ENCODE measurements around the gene MEP1A.
"Not testable (repeated sequence)": the region's sequence is repeated elsewhere in the genome, so short reads cannot be mapped to it uniquely, and the experiment has no call there.

MEP1A gene

DNA sequence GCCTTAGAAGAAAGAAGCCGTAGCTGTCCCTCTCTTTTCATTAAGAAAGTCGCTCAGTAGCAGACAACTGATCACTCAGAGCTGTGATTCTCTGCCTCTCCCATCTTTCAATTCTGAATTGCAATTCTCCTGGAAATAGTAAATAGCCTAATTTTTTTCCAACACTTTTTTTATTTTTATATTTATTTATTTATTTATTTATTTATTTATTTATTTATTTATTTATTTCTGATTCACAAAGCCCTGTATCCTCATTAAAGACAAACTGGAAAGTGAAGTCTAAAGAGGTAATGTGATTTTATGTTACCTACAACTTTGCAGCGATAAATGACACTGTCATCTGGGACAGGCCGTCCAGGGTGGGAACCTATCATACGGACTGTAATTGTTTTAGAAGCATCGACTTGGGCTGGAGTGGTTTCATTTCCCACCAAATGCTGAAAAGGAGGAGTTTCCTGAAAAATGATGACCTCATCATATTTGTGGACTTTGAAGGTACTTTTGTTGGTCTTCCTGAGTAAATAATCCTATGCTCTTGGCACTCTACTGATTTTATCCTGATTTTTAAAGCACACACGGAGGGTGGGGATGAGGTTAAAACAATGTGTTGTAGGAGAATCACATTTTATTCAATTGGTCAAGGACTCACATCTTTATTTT, 41.2 kb downstream of the MEP1A start:
- DNase-seq (ENCODE audit: low spot score): not testable (repeated sequence)

DNA sequence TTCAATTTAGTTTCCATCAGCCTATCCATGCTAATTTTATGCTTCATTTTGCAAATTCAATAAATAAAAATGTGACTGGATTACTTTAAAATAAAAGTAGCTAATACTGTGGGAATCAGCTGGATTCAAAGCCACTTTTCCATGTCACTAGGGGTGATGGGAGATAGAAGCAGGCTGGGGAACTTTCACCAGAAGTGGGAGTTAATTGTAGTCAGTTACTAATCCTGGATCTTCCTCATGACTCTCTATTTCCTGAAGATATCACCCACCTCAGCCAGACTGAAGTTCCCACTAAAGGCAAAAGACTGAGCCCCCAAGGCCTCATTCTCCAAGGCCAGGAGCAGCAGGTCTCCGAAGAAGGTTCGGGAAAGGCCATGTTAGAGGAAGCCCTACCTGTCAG, 41.8 kb downstream of the MEP1A start:
- not testable (repeated sequence) for DNase-seq (ENCODE audit: low spot score)

- no peak for DNase-seq (ENCODE audit: low spot score)
Measured at GRCh38 chr6:46838033-46838432, 44.8 kb downstream of the MEP1A start.

- not testable (repeated sequence) for DNase-seq (ENCODE audit: low spot score)
Measured at GRCh38 chr6:46842252-46842846, 49.2 kb downstream of the MEP1A start.

DNA sequence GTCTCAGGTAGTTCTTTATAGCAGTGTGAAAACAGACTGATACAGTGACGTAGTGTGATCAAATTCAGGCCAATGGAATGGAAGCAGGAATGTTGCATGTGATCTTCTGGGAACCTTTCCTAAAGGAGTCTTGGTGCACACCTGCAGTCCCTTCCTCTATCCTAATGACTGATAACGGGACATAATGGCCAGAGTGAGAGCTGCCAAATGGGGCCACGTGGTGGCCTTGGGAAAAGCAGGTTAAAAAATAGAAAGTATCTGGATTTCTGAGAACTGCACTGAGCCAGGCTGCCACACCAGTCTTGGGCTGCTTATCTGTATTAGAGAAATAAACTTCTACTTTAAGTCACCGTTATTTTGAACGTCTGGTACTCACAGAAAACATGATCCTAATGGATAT, 51.9 kb downstream of the MEP1A start:
- no peak for DNase-seq (ENCODE audit: low spot score)

- peak; percentile 90 for DNase-seq (ENCODE audit: low spot score)
Measured at GRCh38 chr6:46848684-46849360, 55.6 kb downstream of the MEP1A start.

DNA sequence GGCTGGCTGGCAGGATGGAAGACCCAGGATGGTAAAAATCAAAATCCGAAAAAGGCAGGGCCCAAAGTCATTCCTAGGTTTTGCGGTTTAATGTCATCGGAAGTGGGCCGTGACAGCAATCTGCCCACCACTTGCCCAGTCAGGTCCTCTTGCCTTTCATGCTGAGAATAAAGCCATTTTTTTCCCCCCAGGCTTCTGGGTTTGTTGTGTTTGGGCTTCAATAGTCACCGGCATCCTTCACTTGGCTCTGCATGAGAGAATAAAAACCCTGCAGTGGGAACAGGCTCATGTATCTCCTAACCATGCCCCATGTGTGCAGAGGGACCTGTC, 56.1 kb downstream of the MEP1A start:
- DNase-seq (ENCODE audit: low spot score): no peak

GRCh38 chr6:46850792-46851191, 57.6 kb downstream of the MEP1A start:
- DNase-seq (ENCODE audit: low spot score): no peak

GRCh38 chr6:46851576-46851975, 58.4 kb downstream of the MEP1A start:
- not testable (repeated sequence) for DNase-seq (ENCODE audit: low spot score)

- peak; percentile 21 for DNase-seq (ENCODE audit: low spot score)
Measured at GRCh38 chr6:46855966-46856365, 62.8 kb downstream of the MEP1A start.

DNA sequence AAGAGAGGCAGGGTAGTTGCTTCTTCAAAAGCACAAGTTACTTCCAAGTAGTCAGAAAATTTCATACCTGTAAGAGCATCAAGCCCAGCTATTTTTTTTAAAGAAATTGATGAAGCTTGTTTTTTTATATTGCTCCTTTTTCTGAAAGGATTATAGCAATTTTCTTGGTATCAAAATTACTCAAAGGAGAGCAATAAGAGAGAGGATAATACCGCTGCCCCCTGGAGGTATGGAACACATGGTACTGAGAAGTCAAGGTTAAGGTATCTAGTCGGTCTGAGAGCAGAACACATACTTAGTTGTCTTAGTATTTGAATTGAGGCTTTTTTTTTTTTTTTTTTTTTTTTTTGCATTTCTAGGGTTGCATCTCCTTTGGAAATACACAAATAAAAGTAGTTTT, 69.2 kb downstream of the MEP1A start:
- no peak for DNase-seq (ENCODE audit: low spot score)

GRCh38 chr6:46863791-46864190, 70.6 kb downstream of the MEP1A start:
- no peak for DNase-seq (ENCODE audit: low spot score)

DNA sequence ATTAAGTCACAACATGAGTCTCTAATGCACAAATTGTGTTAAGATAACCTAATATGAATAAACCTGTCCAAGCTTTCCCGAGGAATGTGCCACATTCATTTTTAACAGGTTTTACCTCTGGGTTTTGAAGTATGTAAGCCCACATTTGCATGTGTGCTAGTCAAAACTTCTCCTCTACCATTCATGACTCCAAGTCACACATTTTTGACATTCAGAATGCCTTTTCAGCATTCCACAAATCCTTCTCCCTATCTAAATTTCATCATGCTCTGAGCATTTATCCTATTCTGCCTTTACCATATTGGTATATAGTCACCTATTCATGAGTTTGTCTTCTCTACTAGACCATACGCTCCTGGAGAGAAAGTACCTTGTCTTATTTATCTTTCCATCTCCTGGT, 72.0 kb downstream of the MEP1A start:
- no peak for DNase-seq (ENCODE audit: low spot score)

DNA sequence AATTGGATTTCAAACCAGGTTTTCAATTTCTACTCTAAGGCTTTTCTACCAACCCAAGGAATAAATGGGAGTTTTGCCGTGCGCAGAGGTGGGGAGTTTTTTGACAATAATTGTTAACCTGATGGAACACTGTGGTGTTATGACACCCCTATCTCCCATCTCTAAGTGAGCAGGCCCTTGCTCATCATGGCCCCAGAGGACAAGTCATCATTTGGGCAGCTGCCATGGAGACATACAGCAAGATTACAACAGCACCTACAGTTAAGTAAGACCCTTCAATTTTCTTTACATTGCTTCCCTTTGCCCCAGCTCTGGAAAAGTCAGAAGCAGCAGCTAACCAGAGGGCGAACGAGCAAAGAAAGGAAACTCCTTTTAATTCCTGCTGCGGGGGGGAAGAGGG, 74.2 kb downstream of the MEP1A start:
- no peak for DNase-seq (ENCODE audit: low spot score)

- peak; percentile 22 for DNase-seq (ENCODE audit: low spot score)
Measured at GRCh38 chr6:46876126-46876525, 82.9 kb downstream of the MEP1A start.

GRCh38 chr6:46879003-46879402, 85.8 kb downstream of the MEP1A start:
- DNase-seq (ENCODE audit: low spot score): no peak

DNA sequence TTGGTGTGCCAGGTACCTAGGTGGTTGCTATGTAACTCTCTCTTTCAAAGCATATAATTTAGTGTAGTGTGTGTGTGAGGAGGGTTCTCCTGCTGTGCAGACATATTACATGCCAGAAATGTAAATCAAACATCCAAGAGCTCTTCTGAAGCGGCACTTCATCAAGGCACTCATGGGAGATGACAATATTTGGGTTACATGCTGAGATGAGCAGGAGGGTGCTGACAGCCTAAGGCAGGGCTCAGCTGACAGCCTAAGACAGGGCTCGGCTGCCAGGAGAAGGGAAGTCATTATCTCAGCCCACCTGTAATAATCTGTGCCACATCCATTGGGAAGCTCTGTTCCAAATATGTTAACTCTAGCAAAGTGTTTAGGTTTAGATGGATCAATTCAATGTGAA, 89.5 kb downstream of the MEP1A start:
- DNase-seq (ENCODE audit: low spot score): no peak

DNA sequence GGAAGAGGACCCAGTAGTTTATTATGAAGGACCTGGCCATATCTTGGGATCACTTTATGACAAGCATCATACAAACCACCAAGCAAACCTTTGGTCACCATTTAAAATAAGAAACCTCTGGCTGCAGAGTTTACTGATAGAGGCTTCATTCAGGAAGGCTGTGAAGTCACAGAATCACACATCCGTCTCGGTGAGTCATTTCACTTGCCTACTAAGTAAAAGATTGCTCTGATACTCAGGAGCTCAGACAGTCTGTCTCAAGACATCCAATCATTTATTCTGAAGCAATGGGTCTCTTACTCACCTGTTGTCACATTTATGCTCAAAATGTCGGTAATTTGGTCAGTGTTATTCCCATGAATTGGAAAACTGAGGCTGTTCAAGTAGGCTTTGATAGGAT, 94.8 kb downstream of the MEP1A start:
- DNase-seq (ENCODE audit: low spot score): no peak

GRCh38 chr6:46888578-46888977, 95.4 kb downstream of the MEP1A start:
- DNase-seq (ENCODE audit: low spot score): peak; percentile 12
